T-helper 2 cell treated with Interferon-gamma antibody and Interleukin-4, amounts not matched to agents 100 ng/mL and 5 ng/mL, for 36 hours (primary cell): ENCODE data around the gene BICRAL. TPM values are rescaled to one million over a fixed set of nuclear protein-coding genes. Genes with fewer than 3 reads are reported as not detected.

ENCODE experiments used
- intact Hi-C: fragments of 100-400 bp; cut with micrococcal nuclease; formaldehyde crosslinking; loops from one replicate; pipeline ENCODE4 v1.15.1; 2023
- total RNA-seq: library from RNA; stranded (reverse); gene quantifications from 2 replicates; pipeline ENCODE4 v1.2.3, GENCODE V29; 2022

Gene BICRAL
- total RNA-seq, 1 donor from 2014 or later, result 22.3 TPM

DNA sequence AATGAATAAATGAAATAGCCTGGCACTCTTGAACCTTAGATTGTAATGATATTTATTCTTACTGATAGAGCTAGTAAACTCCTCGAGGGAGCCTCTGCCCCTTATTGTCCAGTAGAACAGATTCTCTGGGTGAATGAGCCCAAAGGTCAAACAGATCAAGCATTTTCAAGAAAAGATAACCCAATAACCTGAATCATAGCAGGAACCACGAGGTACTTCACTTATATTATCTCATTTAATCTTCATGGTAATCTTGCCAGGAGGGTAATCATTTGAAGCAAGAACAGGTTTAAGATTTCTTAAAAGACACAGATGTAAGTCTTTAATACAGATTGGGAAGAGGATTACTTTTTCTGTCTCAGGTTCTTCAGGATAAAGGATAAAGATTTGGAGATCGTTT lies 18.9 kb upstream of the BICRAL start:
- intact Hi-C loops, result no loop called here

GRCh38 chr6:42764911-42765648 lies 16.8 kb upstream of the BICRAL start:
- intact Hi-C loops, result no loop called here

DNA sequence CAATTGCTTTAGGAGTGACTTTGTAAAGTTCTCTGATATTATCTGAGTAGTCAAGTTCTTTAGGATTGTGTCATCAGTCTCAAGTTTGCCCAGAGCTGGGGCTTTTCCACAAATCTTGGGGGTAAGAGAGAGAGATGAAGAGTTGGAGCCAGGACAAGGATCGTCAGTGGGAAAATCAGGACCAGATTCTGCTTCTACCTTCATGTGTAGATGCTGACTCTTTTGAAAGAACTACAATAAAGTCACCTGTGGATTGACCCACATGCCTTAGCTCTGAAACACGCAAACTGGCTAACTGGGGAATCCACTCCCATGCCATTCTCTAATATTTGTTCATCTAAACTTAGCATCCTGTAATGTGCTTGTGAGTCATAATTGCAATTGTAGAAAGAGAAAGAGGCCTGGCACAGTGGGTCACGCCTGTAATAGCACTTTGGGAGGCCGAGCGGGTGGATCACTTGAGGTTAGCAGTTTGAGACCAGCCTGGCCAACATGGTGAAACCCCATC lies 15.6 kb upstream of the BICRAL start:
- intact Hi-C loops, result no loop called here

GRCh38 chr6:42769051-42769450 lies 12.8 kb upstream of the BICRAL start:
- intact Hi-C loops, result no loop called here

DNA sequence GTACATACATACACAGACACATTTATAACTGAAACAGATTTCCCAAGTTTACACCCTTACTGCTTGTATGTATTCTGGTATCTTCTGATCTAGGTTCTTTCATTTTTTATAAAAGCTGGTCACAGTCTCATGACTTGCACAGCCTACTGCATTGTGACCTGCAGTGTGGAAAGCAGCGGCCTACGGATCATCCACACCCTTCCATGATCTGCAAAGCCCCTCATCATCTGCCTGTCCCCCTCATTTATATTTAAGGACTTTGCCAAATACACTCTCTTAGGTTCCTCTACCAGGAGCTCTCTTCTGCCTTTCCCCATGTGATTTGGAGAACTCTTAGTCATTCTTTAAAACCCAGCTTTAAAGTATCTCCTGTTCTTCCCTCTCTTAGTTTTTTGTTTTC lies 12.0 kb upstream of the BICRAL start:
- intact Hi-C loops, result loop anchor here (5.0 to 10.0 kb wide), 3 partner anchors 205 to 1695 kb away; partner anchors contain the start of genes NFYA, OARD1, SRF and UBR2

DNA sequence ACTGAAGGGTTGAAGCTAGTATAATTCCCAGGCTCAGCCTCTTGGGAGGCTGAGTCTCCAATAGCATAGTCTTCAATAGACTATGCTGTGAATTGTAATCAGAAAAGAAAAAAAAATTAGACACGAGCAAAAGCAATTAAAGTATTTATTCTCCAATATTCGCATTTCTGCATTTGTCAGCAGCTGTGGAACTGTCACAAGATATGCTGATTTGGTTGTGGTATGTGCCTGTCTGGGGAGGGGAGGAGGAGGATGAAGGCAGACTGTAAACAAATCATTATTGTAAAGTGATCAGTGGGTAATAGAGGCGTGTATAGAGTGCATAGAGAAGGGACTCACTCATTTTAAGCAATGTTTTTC lies 10.1 kb upstream of the BICRAL start:
- intact Hi-C loops, result loop anchor here (1.0 to 10.0 kb wide), 6 partner anchors 11 to 1697 kb away; partner anchors contain the start of genes BICRAL, NFYA, OARD1 and RPL7L1

- intact Hi-C loops, result loop anchor here (5.0 to 10.0 kb wide), 3 partner anchors 209 to 1699 kb away; partner anchors contain the start of genes NFYA, OARD1, SRF and UBR2
Measured at GRCh38 chr6:42774201-42774600, 7.7 kb upstream of the BICRAL start.

DNA sequence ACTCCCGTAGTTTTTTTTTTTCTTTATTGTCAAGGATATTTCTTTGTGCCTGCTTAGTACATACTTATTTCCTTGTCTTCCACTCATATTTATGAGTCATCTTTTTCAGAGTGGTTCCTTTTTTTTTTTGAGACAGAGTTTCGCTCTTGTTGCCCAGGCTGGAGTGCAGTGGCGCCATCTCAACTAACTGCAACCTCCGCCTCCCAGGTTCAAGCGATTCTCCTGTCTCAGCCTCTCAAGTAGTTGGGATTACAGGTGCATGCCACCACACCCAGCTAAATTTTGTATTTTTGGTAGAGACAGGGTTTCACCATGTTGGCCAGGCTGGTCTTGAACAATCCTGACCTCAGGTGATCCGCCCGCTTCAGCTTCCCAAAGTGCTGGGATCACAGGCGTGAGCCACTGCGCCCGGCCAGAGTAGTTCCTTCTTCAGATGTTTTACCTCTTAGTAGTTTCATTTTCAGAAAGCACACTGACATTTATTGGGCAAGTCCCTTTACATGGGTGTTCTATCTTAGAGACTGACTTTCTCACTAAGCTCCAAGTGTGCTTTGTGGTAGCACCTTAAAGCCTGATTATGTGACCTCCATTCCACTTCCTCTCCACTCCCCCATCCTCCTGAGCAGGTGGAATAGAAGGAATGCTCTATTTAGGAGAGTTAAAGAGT lies 6.9 kb upstream of the BICRAL start:
- intact Hi-C loops, result loop anchor here (5.0 to 10.0 kb wide), 3 partner anchors 210 to 1700 kb away; partner anchors contain the start of genes NFYA, OARD1, SRF and UBR2

DNA sequence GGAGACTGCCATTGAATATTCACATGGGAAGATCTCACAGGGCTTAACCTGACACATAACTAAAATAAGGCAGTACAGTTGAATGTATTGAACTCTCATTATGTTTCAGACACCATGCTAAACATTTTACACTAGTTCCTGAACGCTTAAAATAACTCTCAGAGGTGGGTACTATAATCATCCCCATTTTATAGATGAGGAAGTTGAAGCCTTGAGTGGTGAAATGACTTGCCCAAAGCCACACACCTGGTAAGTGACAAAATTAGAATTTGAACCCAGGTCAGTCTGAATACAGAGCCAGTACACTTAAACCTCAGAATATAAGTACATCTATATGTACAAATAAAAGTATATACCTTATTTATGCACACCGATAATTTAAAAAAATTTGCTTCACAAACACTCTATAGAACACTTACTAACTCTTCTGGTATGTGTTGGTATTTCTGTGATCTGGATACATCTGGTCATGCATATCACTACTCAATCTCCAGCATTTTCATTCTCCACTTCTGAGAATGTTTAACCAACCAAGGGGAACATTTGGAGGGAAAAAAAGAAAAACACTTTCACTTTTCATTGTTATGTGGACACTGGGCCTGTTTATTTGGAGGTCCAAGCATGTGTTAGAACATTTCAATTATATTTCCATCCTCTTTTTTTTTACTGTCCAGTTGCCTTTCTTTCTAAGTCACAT lies 4.6 kb upstream of the BICRAL start:
- intact Hi-C loops, result loop anchor here (10.0 kb wide), 2 partner anchors 212 to 1702 kb away; partner anchors contain the start of genes NFYA, OARD1 and UBR2

DNA sequence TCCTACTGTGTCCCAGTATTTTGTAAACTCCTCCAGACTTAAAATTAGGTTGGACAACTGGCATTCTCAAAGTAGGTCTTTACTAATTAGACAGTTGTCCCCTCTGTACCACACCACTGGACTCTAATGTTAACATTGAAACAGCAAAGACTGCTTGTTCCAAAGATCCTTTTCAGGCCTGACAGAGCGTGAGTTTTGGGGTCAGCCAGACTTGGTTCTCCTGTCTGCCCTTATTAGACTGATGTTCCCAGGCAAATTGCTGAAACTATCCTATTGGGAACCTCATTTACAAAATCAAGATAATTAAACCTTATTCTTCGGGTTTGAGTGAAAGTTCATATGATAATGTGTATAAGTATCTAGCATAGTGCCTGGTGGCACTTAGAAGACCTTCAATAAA lies 3.7 kb upstream of the BICRAL start:
- intact Hi-C loops, result loop anchor here (10.0 kb wide), 2 partner anchors 213 to 1703 kb away; partner anchors contain the start of genes NFYA, OARD1 and UBR2

- intact Hi-C loops, result loop anchor here (10.0 kb wide), 2 partner anchors 215 to 1705 kb away; partner anchors contain the start of genes NFYA, OARD1 and UBR2
Measured at GRCh38 chr6:42779521-42779920, 2.3 kb upstream of the BICRAL start.

DNA sequence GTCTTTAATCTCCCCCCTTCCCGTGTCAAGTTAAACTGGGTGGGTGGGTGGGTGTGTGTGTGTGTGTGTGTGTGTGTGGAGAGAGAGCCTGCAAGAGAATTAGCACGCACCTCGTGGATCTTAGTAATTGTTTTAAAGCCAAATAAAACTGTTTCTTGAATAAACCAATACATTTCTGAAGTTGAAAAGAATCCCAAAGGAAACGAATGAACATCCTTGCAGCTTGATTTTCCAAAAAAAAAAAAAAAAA lies 381 bp upstream of the BICRAL start:
- intact Hi-C loops, result loop anchor here (5.0 kb wide), 1 partner anchor 54 kb away; no protein-coding TSS in a partner anchor

GRCh38 chr6:42782689-42783176 lies 881 bp downstream of the BICRAL start:
- intact Hi-C loops, result loop anchor here (1.0 to 5.0 kb wide), 3 partner anchors 11 to 55 kb away; partner anchors contain the start of gene TBCC

DNA sequence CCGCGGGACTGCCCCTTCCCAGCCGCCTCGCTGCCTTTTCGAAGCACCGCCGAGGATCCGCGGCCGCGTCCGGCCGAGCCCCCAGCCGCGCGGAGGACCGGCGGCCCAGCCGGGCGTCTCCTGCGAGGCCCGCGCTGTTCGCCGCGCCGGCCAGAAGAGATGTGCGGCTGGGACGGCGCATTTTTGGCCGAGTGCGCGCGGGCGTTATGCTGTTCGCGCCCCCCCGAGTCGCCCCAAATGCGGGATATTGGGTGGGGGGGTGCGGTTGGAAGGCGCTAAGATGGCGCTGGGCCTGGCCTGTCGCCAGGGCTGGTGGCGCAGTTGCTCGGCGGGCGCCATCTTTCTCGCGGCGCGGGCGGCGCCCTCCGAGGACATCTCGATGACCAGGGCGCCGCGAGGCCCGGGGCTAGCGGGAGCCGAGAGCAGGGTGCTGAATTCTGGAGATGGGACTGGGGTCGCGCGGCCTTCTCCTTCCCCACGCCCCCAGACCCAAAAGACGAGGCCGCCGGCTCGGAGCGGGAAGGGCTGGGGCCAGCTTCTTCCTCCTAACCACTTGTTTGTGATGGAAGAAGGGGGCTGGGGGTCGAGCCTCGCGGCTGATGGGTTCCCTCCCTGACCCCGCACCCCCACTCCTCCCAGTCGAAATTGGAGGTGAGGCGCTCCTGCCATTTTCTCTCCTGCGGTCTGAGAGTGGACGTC lies 1.5 kb downstream of the BICRAL start:
- intact Hi-C loops, result loop anchor here (5.0 kb wide), 1 partner anchor 56 kb away; no protein-coding TSS in a partner anchor

DNA sequence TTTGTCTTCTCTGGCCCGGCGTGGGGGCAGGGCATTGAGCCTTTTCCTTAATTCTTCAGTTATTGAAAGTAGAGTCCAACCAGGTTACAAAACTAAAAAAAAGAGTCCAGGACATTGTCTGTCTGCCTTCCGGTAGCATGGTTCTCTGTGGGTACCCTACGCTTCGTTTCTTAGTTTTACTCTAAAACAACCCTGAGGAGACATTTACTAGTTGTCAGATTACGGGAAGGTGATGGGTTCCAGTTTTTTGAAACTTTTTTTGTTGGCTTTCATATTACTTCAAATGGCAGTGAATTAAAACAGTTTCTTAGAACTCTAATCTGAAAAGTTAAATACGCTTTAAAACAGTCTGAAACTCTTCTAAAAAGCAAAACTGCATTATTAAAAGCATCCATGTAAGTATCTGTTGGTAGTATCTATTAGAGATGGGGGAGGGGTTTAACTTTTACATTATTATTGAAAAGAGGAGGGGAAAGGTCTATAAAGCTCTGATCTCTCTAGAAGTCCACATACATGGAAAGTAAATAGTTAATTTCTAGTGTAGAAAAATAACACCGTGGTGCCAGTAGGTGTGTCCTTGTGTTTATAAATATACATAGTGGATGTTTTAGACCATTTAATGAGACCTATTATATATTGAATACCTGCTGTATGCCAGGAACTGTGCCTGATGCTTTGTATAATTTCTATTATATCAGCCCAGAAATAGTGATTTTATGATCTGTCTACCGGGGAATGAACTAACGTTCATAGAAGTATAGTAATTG lies 2.2 kb downstream of the BICRAL start:
- intact Hi-C loops, result loop anchor here (1.0 to 5.0 kb wide), 2 partner anchors 57 to 95 kb away; partner anchors contain the start of gene RPL7L1

GRCh38 chr6:42784717-42785498 lies 3.1 kb downstream of the BICRAL start:
- intact Hi-C loops, result loop anchor here (1.0 to 5.0 kb wide), 2 partner anchors 58 to 94 kb away; partner anchors contain the start of gene RPL7L1

- intact Hi-C loops, result no loop called here
Measured at GRCh38 chr6:42786525-42786985, 4.7 kb downstream of the BICRAL start.

GRCh38 chr6:42787063-42787472 lies 5.2 kb downstream of the BICRAL start:
- intact Hi-C loops, result no loop called here

DNA sequence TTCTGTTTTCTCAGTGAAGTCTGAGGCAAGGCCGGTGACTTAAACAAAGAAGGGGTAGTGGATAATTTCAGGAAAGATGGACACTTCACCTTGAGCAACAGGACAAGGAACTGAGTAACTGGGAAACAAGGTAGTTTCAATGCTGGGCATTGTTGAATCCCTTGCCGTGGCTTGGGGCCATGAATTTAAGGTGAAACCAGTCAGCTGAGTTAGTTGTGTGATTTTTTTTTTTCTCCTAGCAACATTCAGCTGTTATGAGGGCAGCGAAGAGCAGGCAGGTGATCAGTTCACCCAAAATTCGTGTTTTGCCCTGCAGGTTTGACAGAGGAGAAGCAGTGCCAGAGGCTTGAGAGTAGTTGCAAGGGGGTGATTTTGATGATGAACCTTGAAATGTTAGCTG lies 6.8 kb downstream of the BICRAL start:
- intact Hi-C loops, result no loop called here
